Hepatic stellate cell (primary cell): Measurements from ENCODE around the gene TTC23.
A peak's percentile ranks its signal among the peaks of the same experiment; 100 is the strongest.

ENCODE experiments used
- DNase-seq: peaks from one replicate; pipeline ENCODE4 v3.0.0; 2011; ENCODE audit warnings: low spot score

Gene TTC23

GRCh38 chr15:99249270-99249841 lies at the start of gene TTC23:
Gene TTC23 (minus strand): TSS chr15:99249581. CDS start chr15:99228712, 20,869 bp downstream.
- peak; percentile 49 for DNase-seq

- DNase-seq = no peak
Observed at GRCh38 chr15:99296386-99296785, 47.0 kb upstream of the TTC23 start.

GRCh38 chr15:99295840-99296239 lies 46.5 kb upstream of the TTC23 start:
- DNase-seq = no peak

GRCh38 chr15:99291643-99292042 lies 42.3 kb upstream of the TTC23 start:
- DNase-seq = no peak

GRCh38 chr15:99283717-99284116 lies 34.3 kb upstream of the TTC23 start:
- DNase-seq = peak; percentile 8

- DNase-seq = no peak
Observed at GRCh38 chr15:99282586-99282985, 33.2 kb upstream of the TTC23 start.

GRCh38 chr15:99282121-99282520 lies 32.7 kb upstream of the TTC23 start:
- no peak for DNase-seq

- no peak for DNase-seq
Observed at GRCh38 chr15:99279827-99280226, 30.4 kb upstream of the TTC23 start.

- DNase-seq = no peak
Observed at GRCh38 chr15:99279290-99279689, 29.9 kb upstream of the TTC23 start.

- no peak for DNase-seq
Observed at GRCh38 chr15:99275525-99276128, 26.2 kb upstream of the TTC23 start.

- DNase-seq = no peak
Observed at GRCh38 chr15:99275061-99275460, 25.7 kb upstream of the TTC23 start.

- DNase-seq = no peak
Observed at GRCh38 chr15:99273801-99274200, 24.4 kb upstream of the TTC23 start.

- no peak for DNase-seq
Observed at GRCh38 chr15:99268431-99268830, 19.1 kb upstream of the TTC23 start.

GRCh38 chr15:99267957-99268356 lies 18.6 kb upstream of the TTC23 start:
- no peak for DNase-seq

- DNase-seq = no peak
Observed at GRCh38 chr15:99265541-99266070, 16.2 kb upstream of the TTC23 start.

GRCh38 chr15:99264125-99264524 lies 14.7 kb upstream of the TTC23 start:
- DNase-seq = no peak

- DNase-seq = no peak
Observed at GRCh38 chr15:99257107-99257750, 7.8 kb upstream of the TTC23 start.

- DNase-seq = peak; percentile 66
Observed at GRCh38 chr15:99253381-99254090, 4.2 kb upstream of the TTC23 start.

GRCh38 chr15:99252326-99252725 lies 2.9 kb upstream of the TTC23 start:
- no peak for DNase-seq

- peak; percentile 92 for DNase-seq
Observed at GRCh38 chr15:99250857-99251841, 1.8 kb upstream of the TTC23 start, which contains the start of gene LRRC28. Gene LRRC28 (plus strand): TSS chr15:99251481. CDS start chr15:99255958, 4,477 bp downstream.

- no peak for DNase-seq
Observed at GRCh38 chr15:99250494-99250856, 1.1 kb upstream of the TTC23 start.
